IPS DF 6.9 (cell line): Measurements from ENCODE around the gene LRRC1.
A peak's percentile ranks its signal among the peaks of the same experiment; 100 is the strongest.

Experiments
- DNase-seq: peaks from one replicate; pipeline ENCODE4 v3.0.0-alpha.2; 2013; ENCODE audit warnings: low read depth, low spot score
- H3K27ac ChIP-seq: one replicate; pipeline ENCODE4 v1.5.1; 2013; ENCODE audit warnings: low read length, control low read depth
- H3K27me3 ChIP-seq: 2 replicates; pipeline ENCODE4 v1.6.1; 2013; ENCODE audit warnings: mild to moderate bottlenecking, low read length; ENCODE audit not compliant: control insufficient read depth, insufficient read depth
- H3K36me3 ChIP-seq: 2 replicates; pipeline ENCODE4 v1.6.1; 2013; ENCODE audit warnings: low read length; ENCODE audit not compliant: control insufficient read depth, insufficient read depth
- H3K4me1 ChIP-seq: 2 replicates; pipeline ENCODE4 v1.6.1; 2013; ENCODE audit warnings: low read length; ENCODE audit not compliant: control insufficient read depth, insufficient read depth
- H3K4me3 ChIP-seq: 2 replicates; pipeline ENCODE4 v1.5.1; 2013; ENCODE audit warnings: mild to moderate bottlenecking, low read length
- H3K9me3 ChIP-seq: 2 replicates; pipeline ENCODE4 v1.6.1; 2013; ENCODE audit warnings: low read length, inconsistent platforms; ENCODE audit not compliant: control insufficient read depth, insufficient read depth
- WGBS: extraction: QIAGEN DNeasy Blood & Tissue Kit; methylation state at CpG from one replicate; pipeline ENCODE4 v1.1.7; 2013; ENCODE audit warnings: mixed read lengths, missing lambda C conversion rate; ENCODE audit not compliant: insufficient read length, insufficient coverage; 5-methylcytosine and 5-hydroxymethylcytosine counted together

LRRC1 gene

DNA sequence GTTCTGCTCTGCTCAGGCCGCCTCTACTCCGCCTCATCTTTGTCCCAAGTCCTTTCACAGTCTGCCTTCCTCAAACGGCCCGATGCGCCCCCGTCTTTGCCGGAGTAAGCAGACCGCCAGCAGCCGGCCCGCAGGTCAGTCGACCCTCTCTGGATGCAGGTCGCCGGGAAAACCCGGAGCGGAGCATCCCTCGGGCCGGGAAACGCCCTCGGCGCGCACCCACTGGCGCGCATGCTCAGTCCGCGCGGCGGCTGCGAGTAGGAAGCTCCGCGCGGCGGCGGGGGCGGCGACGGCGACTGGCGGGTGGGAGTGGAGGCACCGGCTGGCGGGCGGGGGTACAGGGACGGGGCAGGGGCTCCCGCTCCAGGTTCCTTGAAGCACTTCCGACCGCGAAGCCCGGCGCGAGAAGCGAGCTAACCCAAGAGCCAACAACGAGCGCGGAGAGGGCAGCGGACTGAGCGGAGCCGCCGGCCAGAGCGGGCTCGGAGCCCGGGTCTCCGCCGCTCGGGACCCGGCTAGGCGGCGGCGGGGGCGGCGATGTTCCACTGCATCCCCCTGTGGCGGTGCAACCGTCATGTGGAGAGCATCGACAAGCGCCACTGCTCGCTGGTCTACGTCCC is at the start of gene LRRC1:
LRRC1 (plus strand) TSS at position 286 of the 620 bp plus-strand sequence; CDS start at position 538, 252 bp downstream.
- no CpG with 5 or more reads among the region's 75 CpGs for WGBS
- H3K4me1 ChIP-seq, result no peaks in the 10 kb centered on the region
- no peaks in the 10 kb centered on the region; the same call in 1 of the 2 replicates for H3K27me3 ChIP-seq
- no peaks in the 10 kb centered on the region for H3K9me3 ChIP-seq
- DNase-seq, result peak; percentile 61
- H3K36me3 ChIP-seq, result no peaks in the 10 kb centered on the region
- H3K4me3 ChIP-seq, result peak within 1 kb of the TSS; percentile 91
- no peak within 1 kb of the TSS for H3K27ac ChIP-seq

DNA sequence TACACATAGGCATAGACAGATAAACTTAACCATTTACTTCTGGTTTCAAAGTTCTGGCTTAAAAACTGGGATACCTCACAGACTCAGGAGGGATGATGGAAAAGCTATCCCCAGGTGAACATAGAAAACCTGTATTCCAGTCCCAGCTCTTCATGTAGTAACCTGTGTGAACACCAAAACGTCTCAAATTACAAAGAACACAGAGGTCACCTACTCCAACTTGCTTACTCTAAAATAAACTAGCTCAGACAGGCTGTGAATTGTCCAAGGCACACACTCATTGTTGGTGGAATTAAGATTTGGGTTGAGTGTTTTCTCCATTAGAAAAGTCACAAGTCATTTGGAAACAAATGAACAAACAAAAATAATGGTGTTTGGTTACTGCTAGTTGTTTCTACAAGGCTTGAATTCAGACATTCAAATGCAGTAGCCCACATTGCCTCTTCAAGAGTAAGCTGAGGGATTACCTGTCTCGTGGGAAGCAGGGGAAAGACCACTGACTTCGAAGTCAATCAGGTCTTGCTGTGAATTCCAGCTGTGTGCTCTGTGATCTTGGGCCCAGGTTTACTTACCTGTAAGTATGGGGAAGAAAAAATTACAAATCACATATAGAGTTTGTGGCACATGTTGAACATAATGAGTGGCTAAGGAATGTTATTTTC is 48.2 kb upstream of the LRRC1 start:
- no peak for DNase-seq
- Histone ChIP-seq H3K4me1 (no peaks in the 10 kb centered on the region), H3K4me3 (no peak overlapping the region), H3K9me3 (no peaks in the 10 kb centered on the region), H3K27me3 (no peaks in the 10 kb centered on the region), H3K27ac (no peak overlapping the region), H3K36me3 (no peaks in the 10 kb centered on the region)
- no CpG with 5 or more reads among the region's 3 CpGs for WGBS

DNA sequence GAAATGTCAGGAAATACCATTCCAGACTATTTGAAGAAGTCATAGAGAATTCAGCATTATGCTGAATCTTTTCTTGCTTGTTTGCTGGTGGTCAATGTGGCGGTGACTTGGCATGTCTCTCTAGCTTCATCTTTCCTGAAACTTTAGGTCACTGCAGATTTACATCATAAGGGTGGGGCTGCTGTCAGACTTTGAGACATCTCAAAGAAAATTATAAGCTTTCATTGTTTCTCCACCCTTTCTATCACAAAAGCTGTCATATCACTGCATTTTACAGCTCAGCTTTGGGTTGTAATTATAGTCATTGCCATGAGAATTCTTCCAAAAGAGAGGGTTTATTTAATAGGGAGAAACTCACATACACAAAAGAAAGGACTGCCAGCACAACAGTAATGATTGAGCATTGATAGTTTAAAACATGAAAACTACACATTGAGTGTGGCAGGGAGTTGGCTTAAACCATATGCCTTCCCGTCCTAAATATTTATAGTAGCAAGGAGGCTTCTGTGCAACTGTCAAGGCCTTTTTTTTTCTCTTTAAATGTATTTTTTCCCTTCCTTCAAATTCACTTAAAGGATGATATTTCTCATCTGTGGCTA is 44.7 kb upstream of the LRRC1 start:
- Histone ChIP-seq H3K9me3 (no peaks in the 10 kb centered on the region), H3K4me3 (no peak overlapping the region), H3K4me1 (no peaks in the 10 kb centered on the region), H3K27me3 (no peaks in the 10 kb centered on the region), H3K27ac (no peak overlapping the region), H3K36me3 (no peaks in the 10 kb centered on the region)
- WGBS, result no CpG with 5 or more reads among the region's 2 CpGs
- no peak for DNase-seq

- no peak for DNase-seq
- no peaks in the 10 kb centered on the region for H3K36me3 ChIP-seq
These were observed 43.4 kb upstream of the LRRC1 start for GRCh38 chr6:53751417-53751816.

DNA sequence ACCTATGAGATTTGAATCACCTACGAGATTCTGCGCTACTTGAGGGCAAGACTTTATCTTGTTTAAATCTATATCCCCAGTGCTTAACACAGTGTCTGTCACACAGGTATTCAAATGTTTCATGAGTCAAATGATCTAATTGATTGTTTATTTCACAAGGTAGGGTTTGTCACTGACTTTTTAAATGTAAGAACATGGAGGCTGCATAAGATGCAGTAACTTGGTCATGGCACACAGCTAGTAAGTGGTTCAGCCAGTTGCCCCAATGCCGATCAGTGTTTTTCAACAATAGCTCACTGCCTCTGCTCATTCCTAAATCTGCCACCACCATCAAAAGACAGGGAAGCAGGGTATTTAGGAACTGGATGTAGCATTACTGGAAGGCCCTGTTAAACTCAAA is 42.4 kb upstream of the LRRC1 start:
- no peaks in the 10 kb centered on the region for H3K36me3 ChIP-seq
- no peak overlapping the region for H3K4me3 ChIP-seq
- no peaks in the 10 kb centered on the region for H3K4me1 ChIP-seq
- no CpG with 5 or more reads among the region's 3 CpGs for WGBS
- no peaks in the 10 kb centered on the region for H3K9me3 ChIP-seq
- no peak for DNase-seq
- no peak overlapping the region for H3K27ac ChIP-seq
- no peaks in the 10 kb centered on the region for H3K27me3 ChIP-seq

More at GRCh38 chr6:53751417-53751816, 43.4 kb upstream of the LRRC1 start:
- no CpG with 5 or more reads among the region's 1 CpG for WGBS
- Histone ChIP-seq H3K4me1 (no peaks in the 10 kb centered on the region), H3K27me3 (no peaks in the 10 kb centered on the region), H3K4me3 (no peak overlapping the region), H3K27ac (no peak overlapping the region), H3K9me3 (no peaks in the 10 kb centered on the region)

- H3K27me3 ChIP-seq, result no peaks in the 10 kb centered on the region
- no peak overlapping the region for H3K4me3 ChIP-seq
- H3K36me3 ChIP-seq, result no peaks in the 10 kb centered on the region
- H3K9me3 ChIP-seq, result no peaks in the 10 kb centered on the region
- no peak for DNase-seq
- no peaks in the 10 kb centered on the region for H3K4me1 ChIP-seq
- no CpG with 5 or more reads among the region's 4 CpGs for WGBS
- no peak overlapping the region for H3K27ac ChIP-seq
These were observed 41.9 kb upstream of the LRRC1 start for GRCh38 chr6:53752856-53753255.

- WGBS, result no CpG with 5 or more reads among the region's 4 CpGs
These were observed 40.5 kb upstream of the LRRC1 start for GRCh38 chr6:53754330-53754729.

GRCh38 chr6:53756396-53756795 is 38.4 kb upstream of the LRRC1 start:
- H3K36me3 ChIP-seq, result no peaks in the 10 kb centered on the region
- no peak for DNase-seq
- H3K27ac ChIP-seq, result no peak overlapping the region
- no CpG with 5 or more reads among the region's 3 CpGs for WGBS
- H3K27me3 ChIP-seq, result no peaks in the 10 kb centered on the region
- no peaks in the 10 kb centered on the region for H3K9me3 ChIP-seq
- no peak overlapping the region for H3K4me3 ChIP-seq
- H3K4me1 ChIP-seq, result no peaks in the 10 kb centered on the region

More at GRCh38 chr6:53754330-53754729, 40.5 kb upstream of the LRRC1 start:
- H3K4me3 ChIP-seq, result no peak overlapping the region
- H3K27me3 ChIP-seq, result no peaks in the 10 kb centered on the region
- DNase-seq, result no peak
- no peaks in the 10 kb centered on the region for H3K9me3 ChIP-seq
- H3K4me1 ChIP-seq, result no peaks in the 10 kb centered on the region
- no peaks in the 10 kb centered on the region for H3K36me3 ChIP-seq
- no peak overlapping the region for H3K27ac ChIP-seq

DNA sequence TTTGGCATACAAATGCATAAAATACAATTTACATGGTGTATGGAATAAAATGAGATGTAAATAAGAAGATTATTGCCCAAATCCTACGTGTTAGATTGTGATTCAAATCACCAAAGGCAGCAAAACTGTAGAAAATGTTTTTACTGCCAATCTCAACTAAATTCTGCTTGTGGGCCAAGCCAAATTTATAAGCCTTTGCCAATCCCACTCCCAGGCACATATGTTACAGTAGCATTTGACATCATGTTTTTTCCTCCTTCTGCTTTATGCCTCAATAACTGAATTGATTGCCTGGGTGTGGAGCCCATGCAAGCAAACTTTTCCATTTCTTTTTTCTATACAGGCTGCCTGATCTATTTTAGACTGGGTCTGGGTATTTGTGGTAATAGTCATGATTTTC is 36.3 kb upstream of the LRRC1 start:
- Histone ChIP-seq H3K4me1 (no peaks in the 10 kb centered on the region), H3K4me3 (no peak overlapping the region), H3K36me3 (no peaks in the 10 kb centered on the region), H3K9me3 (no peaks in the 10 kb centered on the region), H3K27me3 (no peaks in the 10 kb centered on the region), H3K27ac (no peak overlapping the region)
- DNase-seq, result no peak
- no CpG with 5 or more reads among the region's 1 CpG for WGBS

- H3K9me3 ChIP-seq, result no peaks in the 10 kb centered on the region
- H3K36me3 ChIP-seq, result no peaks in the 10 kb centered on the region
- H3K27me3 ChIP-seq, result no peaks in the 10 kb centered on the region
- no CpG with 5 or more reads among the region's 1 CpG for WGBS
- H3K4me3 ChIP-seq, result no peak overlapping the region
- no peak overlapping the region for H3K27ac ChIP-seq
- no peaks in the 10 kb centered on the region for H3K4me1 ChIP-seq
- no peak for DNase-seq
These were observed 33.8 kb upstream of the LRRC1 start for GRCh38 chr6:53761036-53761435.
